ENCODE data around the gene SBK3.

SBK3 gene

DNA sequence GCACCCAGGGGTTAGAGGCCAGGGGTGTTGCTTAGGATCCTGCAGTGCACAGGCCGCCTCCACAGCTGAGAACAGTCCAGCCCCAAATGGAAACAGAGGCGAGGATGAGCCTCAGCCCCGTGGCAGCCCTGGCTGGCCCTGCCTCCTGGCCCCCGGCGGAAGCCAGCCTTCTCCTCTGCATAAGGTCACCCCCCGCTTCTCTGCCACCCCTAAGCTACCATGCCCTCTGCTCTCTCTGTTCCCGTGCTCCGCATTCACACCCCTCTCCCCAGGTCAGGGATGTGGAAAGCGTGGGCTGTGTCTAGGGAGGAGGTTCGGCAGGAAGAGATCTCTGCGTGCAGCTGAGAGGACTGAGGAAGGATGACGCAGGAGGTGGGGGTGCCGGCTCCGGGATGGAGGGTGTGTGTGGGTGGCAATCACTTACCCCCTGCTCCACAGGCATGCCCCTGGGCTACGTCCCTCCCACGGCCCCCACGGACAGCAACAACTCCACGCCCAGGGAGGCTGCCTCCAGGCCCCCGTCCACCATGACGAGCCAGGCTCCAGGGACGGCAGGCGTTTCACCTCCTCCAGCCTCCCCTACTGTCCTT is 51.1 kb downstream of the SBK3 start:
- TF ChIP-seq, protein P1, sequence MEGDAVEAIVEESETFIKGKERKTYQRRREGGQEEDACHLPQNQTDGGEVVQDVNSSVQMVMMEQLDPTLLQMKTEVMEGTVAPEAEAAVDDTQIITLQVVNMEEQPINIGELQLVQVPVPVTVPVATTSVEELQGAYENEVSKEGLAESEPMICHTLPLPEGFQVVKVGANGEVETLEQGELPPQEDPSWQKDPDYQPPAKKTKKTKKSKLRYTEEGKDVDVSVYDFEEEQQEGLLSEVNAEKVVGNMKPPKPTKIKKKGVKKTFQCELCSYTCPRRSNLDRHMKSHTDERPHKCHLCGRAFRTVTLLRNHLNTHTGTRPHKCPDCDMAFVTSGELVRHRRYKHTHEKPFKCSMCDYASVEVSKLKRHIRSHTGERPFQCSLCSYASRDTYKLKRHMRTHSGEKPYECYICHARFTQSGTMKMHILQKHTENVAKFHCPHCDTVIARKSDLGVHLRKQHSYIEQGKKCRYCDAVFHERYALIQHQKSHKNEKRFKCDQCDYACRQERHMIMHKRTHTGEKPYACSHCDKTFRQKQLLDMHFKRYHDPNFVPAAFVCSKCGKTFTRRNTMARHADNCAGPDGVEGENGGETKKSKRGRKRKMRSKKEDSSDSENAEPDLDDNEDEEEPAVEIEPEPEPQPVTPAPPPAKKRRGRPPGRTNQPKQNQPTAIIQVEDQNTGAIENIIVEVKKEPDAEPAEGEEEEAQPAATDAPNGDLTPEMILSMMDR (conservative IDR thresholded peaks at IDR 0.05; ENCODE audit: control insufficient read depth, insufficient read depth, low read depth, low read length) = no peak
- DNase-seq (ENCODE audit: low read depth) = peak; percentile 91
- peak overlapping the region; percentile 52 for H3K4me3 ChIP-seq (ENCODE audit: control insufficient read depth, low read depth, low read length)

DNA sequence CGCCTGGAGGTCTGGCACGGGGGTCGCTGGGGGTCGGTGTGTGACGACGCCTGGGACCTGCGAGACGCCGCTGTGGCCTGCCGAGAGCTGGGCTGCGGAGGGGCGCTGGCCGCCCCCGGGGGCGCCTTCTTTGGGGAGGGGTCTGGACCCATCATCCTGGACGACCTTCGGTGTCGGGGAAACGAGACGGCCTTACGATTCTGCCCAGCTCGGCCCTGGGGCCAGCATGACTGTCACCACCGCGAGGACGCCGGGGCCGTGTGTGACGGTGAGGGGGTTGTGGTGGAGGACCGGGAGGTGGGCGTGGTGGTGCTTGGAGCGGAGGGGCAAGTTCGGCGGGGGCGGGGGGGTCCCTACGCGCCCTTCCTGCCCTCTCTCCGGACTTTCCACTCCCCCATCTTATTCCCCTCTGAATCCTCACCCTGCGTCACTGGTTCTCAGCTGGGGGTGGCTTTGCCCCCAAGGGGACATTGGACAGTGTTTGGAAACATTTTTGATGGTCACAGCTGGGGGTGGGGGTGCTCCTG is 51.6 kb downstream of the SBK3 start:
- TF ChIP-seq, protein P1 (conservative IDR thresholded peaks at IDR 0.05; ENCODE audit: control insufficient read depth, insufficient read depth, low read depth, low read length) = no peak
- peak overlapping the region; percentile 52 for H3K4me3 ChIP-seq (ENCODE audit: control insufficient read depth, low read depth, low read length)
- DNase-seq (ENCODE audit: low read depth) = peak; percentile 79

DNA sequence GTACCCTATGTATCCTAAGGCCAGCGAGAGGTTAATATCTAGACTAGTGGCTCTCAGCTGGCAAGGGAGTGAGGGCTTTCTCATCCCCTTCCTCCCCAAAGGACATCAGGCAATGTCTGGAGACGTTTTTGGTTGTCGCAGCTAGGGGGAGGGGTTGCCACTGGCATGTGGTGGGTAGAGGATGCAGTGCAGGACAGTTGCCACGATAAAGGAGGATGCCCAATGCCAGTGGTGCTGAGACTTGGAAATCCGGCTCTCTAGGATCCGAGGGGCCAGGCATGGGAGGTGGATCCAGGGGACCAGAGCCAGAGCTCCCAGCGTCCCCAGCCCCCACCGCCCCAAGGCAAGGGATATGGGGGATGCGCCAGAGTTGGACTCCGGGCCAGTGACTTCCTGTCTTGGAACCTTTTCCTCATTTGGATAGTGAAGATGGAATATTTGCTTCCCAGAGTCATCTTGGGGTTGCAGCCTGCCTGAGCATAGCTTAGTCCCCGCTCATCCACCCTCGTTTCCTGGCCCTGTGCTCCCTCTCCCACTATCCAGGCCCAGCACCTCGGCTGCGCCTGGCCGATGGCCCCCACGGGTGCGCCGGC is 52.2 kb downstream of the SBK3 start:
- TF ChIP-seq, protein P1 (conservative IDR thresholded peaks at IDR 0.05; ENCODE audit: control insufficient read depth, insufficient read depth, low read depth, low read length) = no peak
- H3K4me3 ChIP-seq (ENCODE audit: control insufficient read depth, low read depth, low read length) = peak overlapping the region; percentile 52
- DNase-seq (ENCODE audit: low read depth) = peak; percentile 61

DNA sequence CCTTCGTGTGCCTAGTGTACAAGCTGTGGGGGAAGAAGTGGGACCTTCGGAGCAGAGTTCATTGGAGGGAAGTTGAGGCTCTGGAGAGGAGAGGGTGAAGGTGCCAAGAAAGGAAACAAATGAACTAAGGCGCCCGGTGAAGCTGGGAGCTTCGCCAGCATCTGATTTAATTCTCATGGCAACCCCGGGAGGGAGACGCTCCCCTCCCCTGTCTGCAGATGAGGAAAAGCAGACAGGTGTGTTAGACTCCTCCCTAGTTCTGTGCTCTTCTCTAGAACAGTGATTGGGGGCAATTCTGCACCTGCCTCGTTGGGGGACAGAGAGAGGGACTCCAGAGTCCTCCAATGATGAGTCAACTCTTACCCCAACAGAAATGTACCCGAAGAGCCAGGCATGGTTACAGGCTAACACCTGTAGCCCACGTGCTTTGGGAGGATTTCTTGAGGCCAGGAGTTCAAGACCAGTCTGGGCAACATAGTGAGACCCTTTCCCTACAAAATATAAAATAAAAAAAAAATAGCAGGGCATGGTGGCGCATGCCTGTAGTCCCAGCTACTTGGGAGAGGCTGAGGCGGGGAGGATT is 52.9 kb downstream of the SBK3 start:
- DNase-seq (ENCODE audit: low read depth) = no peak
- TF ChIP-seq, protein P1 (conservative IDR thresholded peaks at IDR 0.05; ENCODE audit: control insufficient read depth, insufficient read depth, low read depth, low read length) = no peak
- no peak overlapping the region for H3K4me3 ChIP-seq (ENCODE audit: control insufficient read depth, low read depth, low read length)

DNA sequence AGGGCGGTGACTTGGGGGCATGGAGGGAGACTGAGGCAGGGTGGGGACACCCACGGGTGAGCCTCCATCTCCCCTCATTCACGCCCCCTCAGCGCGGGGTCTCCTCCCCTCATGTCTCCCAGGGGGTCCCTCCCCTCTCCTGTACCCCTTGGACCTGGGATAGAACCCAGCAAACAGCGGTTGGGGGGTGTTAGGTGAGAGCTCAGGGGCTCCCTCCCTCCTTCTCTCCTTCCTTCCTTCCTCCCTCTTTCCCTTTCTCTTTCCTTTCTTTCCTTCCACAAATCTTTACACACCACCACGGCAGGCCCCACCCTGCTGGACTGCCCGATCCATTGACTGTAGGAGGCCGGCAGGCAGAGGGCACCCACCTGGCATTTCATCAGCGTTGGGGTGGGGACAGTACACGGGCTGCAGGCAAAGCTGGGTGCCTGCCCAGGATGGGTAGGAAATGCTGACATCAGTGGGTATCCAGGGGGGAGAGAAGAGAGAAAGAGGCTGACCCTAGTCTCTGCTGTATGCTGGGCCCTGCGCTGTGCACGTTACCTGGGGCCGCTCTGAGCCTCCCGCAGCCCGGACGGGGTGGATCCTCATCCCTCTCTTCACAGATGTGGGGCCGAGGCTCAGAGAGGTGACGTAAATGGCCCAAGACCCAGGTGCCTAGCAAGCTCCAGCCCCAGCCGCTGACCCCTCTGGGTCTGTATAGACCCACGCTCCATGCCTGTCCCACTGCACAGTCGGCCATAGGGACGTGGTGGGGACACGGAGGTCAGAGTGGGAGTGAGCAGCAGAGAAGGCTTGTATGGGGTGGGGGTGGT is 53.6 kb downstream of the SBK3 start:
- H3K4me3 ChIP-seq (ENCODE audit: control insufficient read depth, low read depth, low read length) = no peak overlapping the region
- DNase-seq (ENCODE audit: low read depth) = peak; percentile 33
- TF ChIP-seq, protein P1 (conservative IDR thresholded peaks at IDR 0.05; ENCODE audit: control insufficient read depth, insufficient read depth, low read depth, low read length) = no peak
